HEK293 (cell line): ENCODE results near the gene PLD3.

Source experiments
- CTCF ChIA-PET: fragments of 350-600 bp; formaldehyde crosslinking; extraction: SDS; loops from one replicate; lab custom pipeline; 2021; ENCODE audit warnings: antibody characterized with exemption; lab: Yijun Ruan, JAX
- POLR2A ChIA-PET: fragments of 300-600 bp; formaldehyde crosslinking; extraction: SDS; loops from one replicate; lab custom pipeline; 2020; ENCODE audit warnings: antibody characterized with exemption, inconsistent platforms; lab: Yijun Ruan, JAX
- H3K27ac ChIP-seq: fragments of 200-500 bp; sonication (Bioruptor generic); 2 replicates; pipeline ENCODE4 v1.5.1; 2014; ENCODE audit warnings: low read depth, low read length, control low read depth, inconsistent platforms; ENCODE audit errors: extremely low read depth
- H3K36me3 ChIP-seq, 2 experiments: fragments of 200-500 bp in 1 of 2; sonication (Bioruptor generic) in 1 of 2; 1 replicate in 1 of 2; 2 replicates in 1 of 2; pipeline ENCODE4 v1.5.1; 2014 to 2017; ENCODE audit warnings: inconsistent platforms in 2 of 2, low read length in 2 of 2; ENCODE audit not compliant: control insufficient read depth in 2 of 2, insufficient read depth in 1 of 2
- H3K4me1 ChIP-seq: fragments of 200-500 bp; sonication (Bioruptor generic); 2 replicates; pipeline ENCODE4 v1.5.1; 2014; ENCODE audit warnings: mild to moderate bottlenecking, low read length, inconsistent platforms; ENCODE audit not compliant: control insufficient read depth, insufficient read depth
- H3K4me3 ChIP-seq: 2 replicates; pipeline ENCODE4 v1.5.1; 2011; ENCODE audit warnings: low read depth, mild to moderate bottlenecking, control low read depth, low read length, moderate library complexity
- H3K9me3 ChIP-seq: fragments of 200-500 bp; sonication (Bioruptor generic); 2 replicates; pipeline ENCODE4 v1.5.1; 2014; ENCODE audit warnings: low read depth, low read length, inconsistent platforms; ENCODE audit not compliant: control insufficient read depth, insufficient read depth
- EGR2 ChIP-seq: fragments of 450-650 bp; formaldehyde crosslinking; IDR thresholded peaks from 2 replicates; pipeline ENCODE4 v1.5.1; 2016; ENCODE audit warnings: low read depth, missing biosample characterization, missing genetic modification characterization
- GLIS2 ChIP-seq: fragments of 450-650 bp; formaldehyde crosslinking; IDR thresholded peaks from 2 replicates; pipeline ENCODE4 v1.5.1; 2016; ENCODE audit warnings: missing biosample characterization, missing genetic modification characterization
- IKZF3 ChIP-seq: fragments of 450-650 bp; IDR thresholded peaks from 2 replicates; pipeline ENCODE4 v1.5.0; 2018; ENCODE audit warnings: missing biosample characterization, mild to moderate bottlenecking, missing genetic modification characterization, moderate library complexity
- KLF1 ChIP-seq: fragments of 450-650 bp; formaldehyde crosslinking; IDR thresholded peaks from 2 replicates; pipeline ENCODE4 v1.5.1; 2016; ENCODE audit warnings: missing biosample characterization, missing genetic modification characterization
- KLF8 ChIP-seq: fragments of 450-650 bp; formaldehyde crosslinking; IDR thresholded peaks from 2 replicates; pipeline ENCODE4 v1.5.1; 2016; ENCODE audit warnings: missing biosample characterization, missing genetic modification characterization
- ZBTB7A ChIP-seq: fragments of 450-650 bp; formaldehyde crosslinking; IDR thresholded peaks from 2 replicates; pipeline ENCODE4 v1.5.1; 2016; ENCODE audit warnings: low read depth, missing biosample characterization, missing genetic modification characterization
- ZBTB8A ChIP-seq: fragments of 450-650 bp; formaldehyde crosslinking; IDR thresholded peaks from 2 replicates; pipeline ENCODE4 v1.5.1; 2016; ENCODE audit warnings: missing biosample characterization, missing genetic modification characterization
- ZFP3 ChIP-seq: fragments of 450-650 bp; formaldehyde crosslinking; IDR thresholded peaks from 2 replicates; pipeline ENCODE4 v1.5.1; 2016; ENCODE audit warnings: low read depth, missing biosample characterization, missing genetic modification characterization
- ZFP37 ChIP-seq: fragments of 450-650 bp; formaldehyde crosslinking; IDR thresholded peaks from 2 replicates; pipeline ENCODE4 v1.5.1; 2016; ENCODE audit warnings: missing biosample characterization, missing genetic modification characterization
- ZNF16 ChIP-seq: fragments of 450-650 bp; formaldehyde crosslinking; IDR thresholded peaks from 2 replicates; pipeline ENCODE4 v1.5.1; 2016; ENCODE audit warnings: low read depth, missing biosample characterization, missing genetic modification characterization
- ZNF280D ChIP-seq: fragments of 450-650 bp; formaldehyde crosslinking; IDR thresholded peaks from 2 replicates; pipeline ENCODE4 v1.5.1; 2016; ENCODE audit warnings: missing biosample characterization, missing genetic modification characterization
- ZNF292 ChIP-seq: fragments of 450-650 bp; formaldehyde crosslinking; IDR thresholded peaks from 2 replicates; pipeline ENCODE4 v1.5.1; 2016; ENCODE audit warnings: low read depth, missing biosample characterization, missing genetic modification characterization, borderline replicate concordance
- ZNF354C ChIP-seq: fragments of 450-650 bp; formaldehyde crosslinking; IDR thresholded peaks from 2 replicates; pipeline ENCODE4 v1.5.1; 2016; ENCODE audit warnings: missing biosample characterization, missing genetic modification characterization, low read depth, borderline replicate concordance
- ZNF366 ChIP-seq: fragments of 450-650 bp; formaldehyde crosslinking; conservative IDR thresholded peaks from 2 replicates; pipeline ENCODE4 v1.5.1; 2016; ENCODE audit warnings: missing biosample characterization, missing genetic modification characterization
- ZNF548 ChIP-seq: fragments of 450-650 bp; formaldehyde crosslinking; IDR thresholded peaks from 2 replicates; pipeline ENCODE4 v1.5.1; 2016; ENCODE audit warnings: missing biosample characterization, missing genetic modification characterization
- ZNF561 ChIP-seq: fragments of 450-650 bp; IDR thresholded peaks from 2 replicates; pipeline ENCODE4 v1.5.1; 2018; ENCODE audit warnings: missing biosample characterization, missing genetic modification characterization, borderline replicate concordance
- ZNF580 ChIP-seq: fragments of 450-650 bp; formaldehyde crosslinking; IDR thresholded peaks from 2 replicates; pipeline ENCODE4 v1.5.1; 2016; ENCODE audit warnings: missing biosample characterization, missing genetic modification characterization
- ZNF600 ChIP-seq: fragments of 450-650 bp; formaldehyde crosslinking; IDR thresholded peaks from 2 replicates; pipeline ENCODE4 v1.5.1; 2016; ENCODE audit warnings: missing biosample characterization, missing genetic modification characterization
- TF ChIP-seq, protein P1 (sequence below): fragments of 450-650 bp; formaldehyde crosslinking; IDR thresholded peaks from 2 replicates; pipeline ENCODE4 v1.5.1; 2016; ENCODE audit warnings: missing biosample characterization, missing genetic modification characterization
- TF ChIP-seq, protein P2 (sequence below): sonication (generic); formaldehyde crosslinking; IDR thresholded peaks from 2 replicates; pipeline ENCODE4 v1.8.1; 2022; ENCODE audit warnings: mild to moderate bottlenecking, moderate library complexity, missing genetic modification reagents

Gene PLD3

DNA sequence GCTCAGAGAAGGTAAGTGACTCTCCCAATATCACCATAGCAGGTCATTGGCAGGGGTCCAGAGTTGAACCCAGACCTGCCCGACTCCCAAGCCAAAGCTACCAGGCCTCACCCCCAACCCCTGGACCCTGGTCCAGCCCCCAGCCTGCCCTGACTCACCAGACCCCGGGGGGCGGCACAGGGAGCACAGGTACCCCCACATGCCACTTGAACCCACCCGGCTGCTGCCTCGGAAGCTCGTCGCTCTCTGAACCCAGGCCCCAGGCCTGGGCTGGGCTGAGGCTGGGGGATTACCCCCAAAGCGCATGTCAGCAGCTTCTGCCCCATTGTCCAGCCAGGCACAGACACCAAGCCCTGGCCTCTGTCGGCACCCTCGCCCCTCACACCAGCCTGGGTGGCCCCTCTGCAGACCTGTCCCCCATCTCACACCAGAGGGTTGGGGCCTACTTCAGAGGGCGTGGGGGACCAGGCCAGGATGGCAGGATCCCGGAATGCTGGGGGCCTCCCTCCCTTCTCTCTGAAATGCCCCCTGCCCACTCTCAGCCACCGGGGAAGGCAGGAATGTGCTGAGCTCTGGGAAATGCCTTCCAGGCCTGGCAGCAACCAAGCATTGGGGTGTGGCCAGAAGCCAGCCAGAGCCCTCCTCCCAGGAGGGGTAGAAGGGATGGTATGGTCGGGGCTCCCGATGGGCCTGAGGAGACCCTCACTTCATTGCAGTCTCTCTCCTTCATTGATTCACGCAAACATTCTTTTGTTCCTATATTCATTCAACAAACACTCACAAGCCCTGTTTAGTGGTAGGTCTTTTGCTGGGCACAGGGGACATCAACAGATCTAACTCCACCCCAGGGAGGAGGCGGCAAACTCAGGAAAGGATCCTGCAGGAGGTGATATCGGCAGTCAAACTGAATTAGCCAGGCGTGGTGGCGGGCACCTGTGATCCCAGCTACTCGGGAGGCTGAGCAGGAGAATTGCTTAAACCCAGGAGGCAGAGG, 66.3 kb downstream of the PLD3 start:
- no peak overlapping the region for H3K27ac ChIP-seq
- no peak overlapping the region for H3K4me3 ChIP-seq
- CTCF ChIA-PET = interaction anchor here (0.6 to 2.0 kb wide), 10 partner anchors 9 to 1363 kb away, joined by 3 to 9 read pairs (median 3); no protein-coding TSS in a partner anchor
- peaks cover 8% of the 10 kb centered on the region; the same call in 1 of the 2 replicates for H3K4me1 ChIP-seq
- H3K36me3 ChIP-seq = no peaks in the 10 kb centered on the region; a peak in 1 of 3 replicates
- TF ChIP-seq ZNF292 (tag by site-specific recombination) = no peak
- peak; percentile 75 for TF ChIP-seq GLIS2
- TF ChIP-seq KLF1 (tag by site-specific recombination) = peak; percentile 23; the same call in 1 of the 2 replicates
- no peak for TF ChIP-seq ZNF366
- TF ChIP-seq, protein P1, sequence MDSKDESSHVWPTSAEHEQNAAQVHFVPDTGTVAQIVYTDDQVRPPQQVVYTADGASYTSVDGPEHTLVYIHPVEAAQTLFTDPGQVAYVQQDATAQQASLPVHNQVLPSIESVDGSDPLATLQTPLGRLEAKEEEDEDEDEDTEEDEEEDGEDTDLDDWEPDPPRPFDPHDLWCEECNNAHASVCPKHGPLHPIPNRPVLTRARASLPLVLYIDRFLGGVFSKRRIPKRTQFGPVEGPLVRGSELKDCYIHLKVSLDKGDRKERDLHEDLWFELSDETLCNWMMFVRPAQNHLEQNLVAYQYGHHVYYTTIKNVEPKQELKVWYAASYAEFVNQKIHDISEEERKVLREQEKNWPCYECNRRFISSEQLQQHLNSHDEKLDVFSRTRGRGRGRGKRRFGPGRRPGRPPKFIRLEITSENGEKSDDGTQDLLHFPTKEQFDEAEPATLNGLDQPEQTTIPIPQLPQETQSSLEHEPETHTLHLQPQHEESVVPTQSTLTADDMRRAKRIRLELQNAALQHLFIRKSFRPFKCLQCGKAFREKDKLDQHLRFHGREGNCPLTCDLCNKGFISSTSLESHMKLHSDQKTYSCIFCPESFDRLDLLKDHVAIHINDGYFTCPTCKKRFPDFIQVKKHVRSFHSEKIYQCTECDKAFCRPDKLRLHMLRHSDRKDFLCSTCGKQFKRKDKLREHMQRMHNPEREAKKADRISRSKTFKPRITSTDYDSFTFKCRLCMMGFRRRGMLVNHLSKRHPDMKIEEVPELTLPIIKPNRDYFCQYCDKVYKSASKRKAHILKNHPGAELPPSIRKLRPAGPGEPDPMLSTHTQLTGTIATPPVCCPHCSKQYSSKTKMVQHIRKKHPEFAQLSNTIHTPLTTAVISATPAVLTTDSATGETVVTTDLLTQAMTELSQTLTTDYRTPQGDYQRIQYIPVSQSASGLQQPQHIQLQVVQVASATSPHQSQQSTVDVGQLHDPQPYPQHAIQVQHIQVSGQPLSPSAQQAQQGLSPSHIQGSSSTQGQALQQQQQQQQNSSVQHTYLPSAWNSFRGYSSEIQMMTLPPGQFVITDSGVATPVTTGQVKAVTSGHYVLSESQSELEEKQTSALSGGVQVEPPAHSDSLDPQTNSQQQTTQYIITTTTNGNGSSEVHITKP (tag by site-specific recombination) = peak; percentile 54; the same call in 1 of the 2 replicates
- TF ChIP-seq, protein P2, sequence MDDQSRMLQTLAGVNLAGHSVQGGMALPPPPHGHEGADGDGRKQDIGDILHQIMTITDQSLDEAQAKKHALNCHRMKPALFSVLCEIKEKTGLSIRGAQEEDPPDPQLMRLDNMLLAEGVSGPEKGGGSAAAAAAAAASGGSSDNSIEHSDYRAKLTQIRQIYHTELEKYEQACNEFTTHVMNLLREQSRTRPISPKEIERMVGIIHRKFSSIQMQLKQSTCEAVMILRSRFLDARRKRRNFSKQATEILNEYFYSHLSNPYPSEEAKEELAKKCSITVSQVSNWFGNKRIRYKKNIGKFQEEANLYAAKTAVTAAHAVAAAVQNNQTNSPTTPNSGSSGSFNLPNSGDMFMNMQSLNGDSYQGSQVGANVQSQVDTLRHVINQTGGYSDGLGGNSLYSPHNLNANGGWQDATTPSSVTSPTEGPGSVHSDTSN (CRISPR knock-in tag) = no peak
- POLR2A ChIA-PET = interaction anchor here (0.6 to 5.5 kb wide), 5 partner anchors 11 to 49 kb away, joined by 4 to 38 read pairs (median 4); partner anchors contain the start of gene SERTAD1
- H3K9me3 ChIP-seq = no peaks in the 10 kb centered on the region

GRCh38 chr19:40415768-40416167, 67.3 kb downstream of the PLD3 start:
- Histone ChIP-seq H3K27ac (no peak overlapping the region), H3K36me3 (no peaks in the 10 kb centered on the region; a peak in 1 of 3 replicates), H3K4me1 (peaks cover 8% of the 10 kb centered on the region; the same call in 1 of the 2 replicates), H3K4me3 (no peak overlapping the region), H3K9me3 (no peaks in the 10 kb centered on the region)
- TF ChIP-seq ZNF354C (tag by site-specific recombination) (no peak), ZNF580 (tag by site-specific recombination) (peak; percentile 81), ZFP37 (0 out of 2 replicates have a peak, but pooled peaks have one; percentile 35), ZNF280D (0 out of 2 replicates have a peak, but pooled peaks have one; percentile 62), KLF8 (tag by site-specific recombination) (peak; percentile 52), ZBTB8A (no peak), ZNF548 (no peak), ZNF561 (tag by site-specific recombination) (no peak), ZFP3 (0 out of 2 replicates have a peak, but pooled peaks have one; percentile 12), ZBTB7A (tag by site-specific recombination) (peak; percentile 27; the same call in 1 of the 2 replicates), ZNF600 (tag by site-specific recombination) (no peak), IKZF3 (tag by site-specific recombination) (no peak), ZNF16 (tag by site-specific recombination) (no peak), EGR2 (tag by site-specific recombination) (no peak)
- CTCF ChIA-PET = interaction anchor here (0.6 to 1.8 kb wide), 9 partner anchors 12 to 1231 kb away, joined by 3 to 5 read pairs (median 3); no protein-coding TSS in a partner anchor
- POLR2A ChIA-PET = interaction anchor here (0.5 to 5.5 kb wide), 5 partner anchors 10 to 106 kb away, joined by 3 to 38 read pairs (median 3); partner anchors contain the start of genes C19orf47, PLD3 and SERTAD1
